IMR-90 (cell line): Measurements from ENCODE around the gene CEP162.
"Not testable (repeated sequence)": the region's sequence is repeated elsewhere in the genome, so short reads cannot be mapped to it uniquely, and the experiment has no call there.

Experiments used
- MAFK ChIP-seq: IDR thresholded peaks from 2 replicates; pipeline ENCODE4 v1.6.1; 2012; ENCODE audit warnings: low read depth, low read length, improper control_type of control experiment
- MAZ ChIP-seq: IDR thresholded peaks from 2 replicates; pipeline ENCODE4 v1.6.1; 2012; ENCODE audit warnings: low read depth, mild to moderate bottlenecking, low read length, improper control_type of control experiment, moderate library complexity, borderline replicate concordance
- POLR2A ChIP-seq: IDR thresholded peaks from 2 replicates; pipeline ENCODE4 v1.6.1; 2012; ENCODE audit warnings: mild to moderate bottlenecking, low read depth, low read length
- RCOR1 ChIP-seq: IDR thresholded peaks from 2 replicates; pipeline ENCODE4 v1.6.1; 2012; ENCODE audit warnings: mild to moderate bottlenecking, low read length, improper control_type of control experiment; ENCODE audit not compliant: insufficient replicate concordance
- TF ChIP-seq, protein P1 (sequence below): conservative IDR thresholded peaks from 2 replicates; pipeline ENCODE4 v1.5.1; 2012; ENCODE audit warnings: mild to moderate bottlenecking, low read depth, low read length, improper control_type of control experiment

DNA sequence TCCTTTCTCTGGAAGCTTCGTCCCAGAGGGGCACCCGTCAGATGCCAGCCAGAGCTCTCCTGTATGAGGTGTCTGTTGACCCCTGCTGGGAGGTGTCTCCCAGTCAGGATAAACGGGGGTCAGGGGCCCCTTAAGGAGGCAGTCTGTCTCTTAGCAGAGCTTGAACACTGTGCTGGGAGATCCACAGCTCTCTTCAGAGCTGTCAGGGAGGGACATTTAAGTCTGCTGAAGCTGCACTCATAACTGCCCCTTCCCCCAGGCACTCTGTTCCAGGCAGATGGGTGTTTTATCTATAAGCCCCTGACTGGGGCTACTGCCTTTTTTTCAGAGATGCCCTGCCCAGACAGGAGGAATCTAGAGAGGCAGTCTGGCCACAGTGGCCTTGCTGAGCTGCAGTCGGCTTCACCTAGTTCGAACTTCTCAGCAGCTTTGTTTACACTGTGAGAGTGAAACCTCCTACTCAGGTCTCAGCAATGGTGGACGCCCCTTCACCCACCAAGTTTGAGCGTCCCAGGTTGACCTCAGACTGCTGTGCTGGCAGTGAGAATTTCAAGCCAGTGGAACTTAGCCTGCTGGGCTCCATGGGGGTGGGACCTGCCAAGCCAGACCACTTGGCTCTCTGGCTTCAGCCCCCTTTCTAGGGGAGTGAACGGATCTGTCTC, 112.4 kb downstream of the CEP162 start:
- TF ChIP-seq, protein P1, sequence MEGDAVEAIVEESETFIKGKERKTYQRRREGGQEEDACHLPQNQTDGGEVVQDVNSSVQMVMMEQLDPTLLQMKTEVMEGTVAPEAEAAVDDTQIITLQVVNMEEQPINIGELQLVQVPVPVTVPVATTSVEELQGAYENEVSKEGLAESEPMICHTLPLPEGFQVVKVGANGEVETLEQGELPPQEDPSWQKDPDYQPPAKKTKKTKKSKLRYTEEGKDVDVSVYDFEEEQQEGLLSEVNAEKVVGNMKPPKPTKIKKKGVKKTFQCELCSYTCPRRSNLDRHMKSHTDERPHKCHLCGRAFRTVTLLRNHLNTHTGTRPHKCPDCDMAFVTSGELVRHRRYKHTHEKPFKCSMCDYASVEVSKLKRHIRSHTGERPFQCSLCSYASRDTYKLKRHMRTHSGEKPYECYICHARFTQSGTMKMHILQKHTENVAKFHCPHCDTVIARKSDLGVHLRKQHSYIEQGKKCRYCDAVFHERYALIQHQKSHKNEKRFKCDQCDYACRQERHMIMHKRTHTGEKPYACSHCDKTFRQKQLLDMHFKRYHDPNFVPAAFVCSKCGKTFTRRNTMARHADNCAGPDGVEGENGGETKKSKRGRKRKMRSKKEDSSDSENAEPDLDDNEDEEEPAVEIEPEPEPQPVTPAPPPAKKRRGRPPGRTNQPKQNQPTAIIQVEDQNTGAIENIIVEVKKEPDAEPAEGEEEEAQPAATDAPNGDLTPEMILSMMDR, result not testable (repeated sequence)
- TF ChIP-seq RCOR1, MAZ, MAFK, POLR2A: not testable (repeated sequence)
